Measurements from ENCODE around the gene SLC35F1. TPM values are rescaled to one million over a fixed set of nuclear protein-coding genes. Genes with fewer than 3 reads are reported as not detected.

SLC35F1 gene
- total RNA-seq, 1 experiment from 2014 or later: 4.3 TPM

DNA sequence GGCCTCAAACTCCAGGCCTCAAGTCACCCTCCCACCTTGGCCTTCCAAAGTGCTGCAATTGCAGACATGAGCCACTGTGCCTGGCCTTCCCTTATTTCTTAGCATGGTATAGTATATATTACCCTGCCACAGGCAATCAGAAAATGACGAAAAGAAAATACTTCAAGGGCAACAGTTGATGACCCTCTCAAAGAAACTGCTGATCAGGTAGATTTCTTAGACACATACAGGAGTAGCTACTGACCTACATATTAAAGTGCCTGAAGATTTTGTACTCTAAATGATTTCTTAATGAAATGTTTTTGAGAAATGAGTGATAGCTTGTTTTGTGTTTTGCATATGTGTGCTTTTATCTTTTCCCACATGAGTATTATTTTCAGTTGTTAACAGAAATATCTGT lies 4.6 kb downstream of the SLC35F1 start:
- no peak overlapping the region for H2BK20ac ChIP-seq (ENCODE audit: low read depth, low read length, poor library complexity, severe bottlenecking)
- H2BK15ac ChIP-seq (ENCODE audit: low read depth, low read length): no peak overlapping the region
- H3K4me2 ChIP-seq (ENCODE audit: insufficient read depth, insufficient read length, low read length): no peak overlapping the region
- no peak overlapping the region for H2AFZ ChIP-seq (ENCODE audit: low read length)
- no peak overlapping the region for H2BK5ac ChIP-seq (ENCODE audit: insufficient read length, low read length)
- Mint-ChIP-seq H3K9me3 (peaks cover 0 to 3% of the 10 kb centered on the region in 2 experiments; a peak in 1 of 5 replicates), H3K4me1 (peaks cover 5% of the 10 kb centered on the region in 2 experiments), H3K4me3 (no peak overlapping the region), H3K36me3 (ENCODE audit: insufficient read depth in 1 of 3, low read depth in 3 of 3) (peaks cover 0 to 2% (median 0%) of the 10 kb centered on the region in 3 experiments; a peak in 2 of 7 replicates), H3K27ac (no peak overlapping the region), H3K27me3 (ENCODE audit: low read depth) (peaks cover 47% of the 10 kb centered on the region)
- no peak overlapping the region for H3K9ac ChIP-seq (ENCODE audit: extremely low read depth, insufficient read length, low read length)
- peaks cover 4% of the 10 kb centered on the region; the same call in 1 of the 2 replicates for H3K27me3 ChIP-seq (ENCODE audit: insufficient read depth, low read length)
- no peak overlapping the region for H3K14ac ChIP-seq (ENCODE audit: insufficient read depth, low read length)
- H3K79me2 ChIP-seq (ENCODE audit: insufficient read depth, low read length): no peaks in the 10 kb centered on the region
- no peak overlapping the region for H3T11ph ChIP-seq (ENCODE audit: low read length)
- no peak overlapping the region for H4K8ac ChIP-seq (replicated peaks; ENCODE audit: insufficient read length, low read depth, low read length)
- H3K23ac ChIP-seq (ENCODE audit: insufficient read length, low read depth, low read length): no peak overlapping the region
- H3K18ac ChIP-seq (ENCODE audit: insufficient read length, low read depth, low read length): no peak overlapping the region
- no CpG with 5 or more reads among the region's 1 CpG for WGBS (ENCODE audit: extremely low coverage, insufficient read length, low lambda C conversion rate)
- no peaks in the 10 kb centered on the region for H3K4me1 ChIP-seq (ENCODE audit: insufficient read depth, low read length)
- peaks cover 6% of the 10 kb centered on the region for H3K23me2 ChIP-seq (ENCODE audit: insufficient read length, low read depth, low read length, poor library complexity, severe bottlenecking)
- H2BK120ac ChIP-seq (ENCODE audit: low read depth, low read length, poor library complexity, severe bottlenecking): no peak overlapping the region
- H3K79me1 ChIP-seq (ENCODE audit: insufficient read depth, low read depth, low read length, poor library complexity, severe bottlenecking): no peaks in the 10 kb centered on the region
- H4K91ac ChIP-seq (ENCODE audit: insufficient read length, low read depth, low read length): no peak overlapping the region
- no peaks in the 10 kb centered on the region for H4K20me1 ChIP-seq (ENCODE audit: control insufficient read depth, insufficient read depth, insufficient read length)
- DNase-seq: no peak
- no peak overlapping the region for H3K4ac ChIP-seq (ENCODE audit: low read depth, low read length)
- no peaks in the 10 kb centered on the region for H3K9me3 ChIP-seq (ENCODE audit: control insufficient read depth, low read depth, low read length)
- H2BK12ac ChIP-seq (ENCODE audit: insufficient read length, low read depth, low read length): no peak overlapping the region
- H3K56ac ChIP-seq (ENCODE audit: insufficient read length, low read depth, low read length): no peak overlapping the region
- no peak overlapping the region for H4K5ac ChIP-seq (ENCODE audit: insufficient read length, low read depth, low read length)
- H3K27ac ChIP-seq (ENCODE audit: insufficient read length, low read depth, low read length): no peak overlapping the region
- no peak overlapping the region for H2AK5ac ChIP-seq (ENCODE audit: insufficient read length, low read length)
- TF ChIP-seq CTCF (conservative IDR thresholded peaks at IDR 0.05): no peak
